Erythroblast (primary cell): ENCODE results near the gene MLST8.

Experiments
- GATA1 ChIP-seq: IDR thresholded peaks from 2 replicates; pipeline ENCODE4 v1.6.1; 2011; ENCODE audit warnings: low read depth, mild to moderate bottlenecking, control low read depth, low read length, moderate library complexity
- POLR2A ChIP-seq: IDR thresholded peaks from 2 replicates; pipeline ENCODE4 v1.6.1; 2011; ENCODE audit warnings: mild to moderate bottlenecking, low read length

- TF ChIP-seq POLR2A, result no peak
- TF ChIP-seq GATA1, result no peak
Observed at GRCh38 chr16:2208308-2208707, 3.1 kb downstream of the MLST8 start.
